Kidney (tissue), 14 donors: ENCODE results near the gene OR1F1. TPM values are rescaled to one million over a fixed set of nuclear protein-coding genes. Genes with fewer than 3 reads are reported as not detected.
"Not testable (repeated sequence)": the region's sequence is repeated elsewhere in the genome, so short reads cannot be mapped to it uniquely, and the experiment has no call there.

Experiments
- DNase-seq, 5 donors: peaks; one replicate each; pipeline ENCODE4 v3.0.0-alpha.2; 2013 to 2020
- FAIRE-seq: peaks from 2 replicates; lab custom pipeline; 2012; peaks lifted over from hg19 to GRCh38; lab: Jason Lieb, UNC
- H3K27ac ChIP-seq, 2 donors: one replicate each; pipeline ENCODE4 v1.7.0; 2013; ENCODE audit warnings: low read depth in 2 of 2, low read length in 2 of 2, inconsistent platforms in 1 of 2
- H3K27me3 ChIP-seq: one replicate; pipeline ENCODE4 v1.7.1; 2013; ENCODE audit warnings: low read length, inconsistent platforms; ENCODE audit not compliant: control insufficient read depth, insufficient read depth
- H3K36me3 ChIP-seq, 3 donors: one replicate each; pipeline versions ENCODE4 v1.7.0 to v1.7.1; 2013; ENCODE audit warnings: low read length in 3 of 3, control low read depth in 1 of 3, inconsistent platforms in 1 of 3; ENCODE audit not compliant: insufficient read depth in 3 of 3, control insufficient read depth in 2 of 3
- H3K4me1 ChIP-seq, 3 donors: one replicate each; pipeline versions ENCODE4 v1.7.0 to v1.7.1; 2013; ENCODE audit warnings: low read length in 3 of 3, inconsistent platforms in 1 of 3, low read depth in 1 of 3; ENCODE audit not compliant: control insufficient read depth in 2 of 3, insufficient read depth in 2 of 3
- H3K4me3 ChIP-seq, 3 donors: one replicate each; pipeline versions ENCODE4 v1.7.0 to v1.8.1; 2013; ENCODE audit warnings: low read length in 3 of 3, control low read depth in 1 of 3, inconsistent platforms in 1 of 3
- H3K9ac ChIP-seq, 3 donors: one replicate each; pipeline versions ENCODE4 v1.7.0 to v1.7.1; 2013; ENCODE audit warnings: low read length in 3 of 3, control low read depth in 1 of 3, inconsistent platforms in 1 of 3
- H3K9me3 ChIP-seq, 3 donors: one replicate each; pipeline versions ENCODE4 v1.7.0 to v1.7.1; 2013; ENCODE audit warnings: low read length in 3 of 3, control low read depth in 1 of 3, inconsistent platforms in 1 of 3; ENCODE audit not compliant: control insufficient read depth in 2 of 3, insufficient read depth in 1 of 3
- intact Hi-C: fragments of 100-400 bp; cut with DNase I; formaldehyde crosslinking; loops from one replicate; pipeline ENCODE4 v1.11.1; 2022
- polyA plus RNA-seq: library from polyadenylated mRNA; stranded (reverse); fragments of 350-450 nt; fragmentation: Illumina TruSeq; extraction: RNeasy Lipid Tissue Mini Kit (QIAGEN cat#74804); gene quantifications from one replicate; pipeline ENCODE4 v1.2.3, GENCODE V29; 2014; ENCODE audit warnings: low read depth, low replicate concordance; ENCODE audit not compliant: insufficient read depth
- total RNA-seq: library from RNA; stranded (reverse); fragmentation: NEBNext Ultra II Directional; extraction: Animal tissue kit (Norgen Biotek cat#: 25700); gene quantifications from one replicate; pipeline ENCODE4 v1.2.1, GENCODE V29; 2021
- TF ChIP-seq, protein P1 (sequence below): IDR thresholded peaks from 3 replicates; pipeline ENCODE4 v1.5.1; 2012; ENCODE audit warnings: mild to moderate bottlenecking, moderate library complexity, borderline replicate concordance; ENCODE audit not compliant: insufficient read depth; ENCODE audit errors: extremely low read depth
- donor health status: control.
- donor health status: control.
- donor health status: control.
- donor health status: control.
- donor health status: control.
- donor health status: DM: yes; HTN: yes; CAD: no.
- donor health status: Normal renal cell carcinoma (clear cell type).

The OR1F1 gene
- total and polyA plus RNA-seq, 2 donors from 2014 or later: not detected

GRCh38 chr16:3202903-3203539 lies 15.0 kb downstream of the OR1F1 start:
- H3K27me3 ChIP-seq: peaks cover 4% of the 10 kb centered on the region
- no peak overlapping the region for H3K27ac ChIP-seq
- DNase-seq (no peak), FAIRE-seq (no peak)
- no peaks in the 10 kb centered on the region for H3K36me3 ChIP-seq
- TF ChIP-seq, protein P1, sequence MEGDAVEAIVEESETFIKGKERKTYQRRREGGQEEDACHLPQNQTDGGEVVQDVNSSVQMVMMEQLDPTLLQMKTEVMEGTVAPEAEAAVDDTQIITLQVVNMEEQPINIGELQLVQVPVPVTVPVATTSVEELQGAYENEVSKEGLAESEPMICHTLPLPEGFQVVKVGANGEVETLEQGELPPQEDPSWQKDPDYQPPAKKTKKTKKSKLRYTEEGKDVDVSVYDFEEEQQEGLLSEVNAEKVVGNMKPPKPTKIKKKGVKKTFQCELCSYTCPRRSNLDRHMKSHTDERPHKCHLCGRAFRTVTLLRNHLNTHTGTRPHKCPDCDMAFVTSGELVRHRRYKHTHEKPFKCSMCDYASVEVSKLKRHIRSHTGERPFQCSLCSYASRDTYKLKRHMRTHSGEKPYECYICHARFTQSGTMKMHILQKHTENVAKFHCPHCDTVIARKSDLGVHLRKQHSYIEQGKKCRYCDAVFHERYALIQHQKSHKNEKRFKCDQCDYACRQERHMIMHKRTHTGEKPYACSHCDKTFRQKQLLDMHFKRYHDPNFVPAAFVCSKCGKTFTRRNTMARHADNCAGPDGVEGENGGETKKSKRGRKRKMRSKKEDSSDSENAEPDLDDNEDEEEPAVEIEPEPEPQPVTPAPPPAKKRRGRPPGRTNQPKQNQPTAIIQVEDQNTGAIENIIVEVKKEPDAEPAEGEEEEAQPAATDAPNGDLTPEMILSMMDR: no peak
- H3K9me3 ChIP-seq: peaks cover 0 to 27% (median 2%) of the 10 kb centered on the region in 3 donors
- no peak overlapping the region for H3K9ac ChIP-seq
- intact Hi-C loops: no loop called here
- no peaks in the 10 kb centered on the region for H3K4me1 ChIP-seq
- H3K4me3 ChIP-seq: no peak overlapping the region

DNA sequence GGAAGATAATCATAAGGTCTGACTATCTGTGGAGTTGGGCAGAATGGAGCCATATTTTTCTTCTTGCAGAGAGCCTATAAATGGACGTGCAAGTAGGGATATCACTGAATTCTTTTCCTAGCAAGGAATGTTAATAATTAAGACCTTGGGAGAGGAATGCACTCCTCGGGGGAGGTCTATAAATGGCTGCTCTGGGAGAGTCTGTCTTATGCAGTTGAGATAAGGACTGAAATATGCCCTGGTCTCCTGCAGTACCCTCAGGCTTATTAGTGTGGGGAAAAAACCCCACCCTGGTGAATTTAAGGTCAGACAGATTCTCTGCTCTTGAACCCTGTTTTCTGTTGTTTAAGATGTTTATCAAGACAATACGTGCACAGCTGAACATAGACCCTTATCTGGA lies 17.9 kb downstream of the OR1F1 start:
- H3K36me3 ChIP-seq, H3K4me1 ChIP-seq, DNase-seq, H3K9ac ChIP-seq, FAIRE-seq, H3K4me3 ChIP-seq, H3K27me3 ChIP-seq, intact Hi-C loops, H3K27ac ChIP-seq: not testable (repeated sequence)
- H3K9me3 ChIP-seq: peaks cover 0 to 21% (median 2%) of the 10 kb centered on the region in 3 donors

DNA sequence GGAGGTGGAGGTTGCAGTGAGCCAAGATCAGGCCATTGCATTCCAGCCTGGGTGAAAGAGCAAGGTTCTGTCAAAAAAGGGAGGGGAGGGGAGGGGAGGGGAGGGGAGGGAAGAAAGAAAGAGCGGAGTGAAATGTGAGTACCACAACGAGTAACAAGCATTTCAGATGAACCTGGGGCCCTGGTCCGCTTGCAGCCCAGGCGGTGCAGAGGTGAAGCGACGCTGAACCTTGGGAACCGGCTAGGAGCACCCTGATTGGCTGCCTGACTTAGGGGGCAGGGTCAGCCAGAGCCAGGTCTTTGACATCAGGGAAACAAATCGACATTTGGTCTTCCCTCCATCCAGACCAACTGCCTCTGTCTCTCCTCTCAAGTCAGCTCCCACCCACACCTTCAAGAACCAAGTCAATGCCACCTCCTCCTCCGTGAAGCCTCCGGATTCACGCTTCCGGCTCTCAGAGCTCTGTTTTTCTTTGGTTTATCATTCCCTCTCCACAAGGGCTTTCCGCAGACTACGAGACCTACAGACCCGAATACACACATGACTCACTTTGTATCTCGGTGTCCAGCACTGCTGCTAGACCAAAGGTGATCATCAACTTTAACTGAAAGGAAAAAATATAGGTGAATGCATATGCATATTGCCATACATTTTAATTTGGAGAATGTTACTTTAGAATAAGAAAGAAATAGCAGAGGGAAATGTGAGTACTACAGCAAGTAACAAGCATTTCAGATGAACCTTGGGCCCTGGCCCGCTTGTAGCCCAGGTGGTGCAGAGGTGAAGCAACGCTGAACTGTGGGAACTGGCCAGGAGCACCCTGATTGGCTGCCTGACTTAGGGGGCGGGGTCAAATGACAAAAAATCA lies 19.3 kb downstream of the OR1F1 start:
- FAIRE-seq: no peak
- Histone ChIP-seq H3K4me3 (no peak overlapping the region), H3K27ac (no peak overlapping the region), H3K27me3 (no peaks in the 10 kb centered on the region), H3K9ac (no peak overlapping the region), H3K36me3 (no peaks in the 10 kb centered on the region), H3K4me1 (no peaks in the 10 kb centered on the region), H3K9me3 (peaks cover 0 to 17% (median 2%) of the 10 kb centered on the region in 3 donors)
- intact Hi-C loops: no loop called here
- TF ChIP-seq, protein P1: no peak
- DNase-seq: no peak

DNA sequence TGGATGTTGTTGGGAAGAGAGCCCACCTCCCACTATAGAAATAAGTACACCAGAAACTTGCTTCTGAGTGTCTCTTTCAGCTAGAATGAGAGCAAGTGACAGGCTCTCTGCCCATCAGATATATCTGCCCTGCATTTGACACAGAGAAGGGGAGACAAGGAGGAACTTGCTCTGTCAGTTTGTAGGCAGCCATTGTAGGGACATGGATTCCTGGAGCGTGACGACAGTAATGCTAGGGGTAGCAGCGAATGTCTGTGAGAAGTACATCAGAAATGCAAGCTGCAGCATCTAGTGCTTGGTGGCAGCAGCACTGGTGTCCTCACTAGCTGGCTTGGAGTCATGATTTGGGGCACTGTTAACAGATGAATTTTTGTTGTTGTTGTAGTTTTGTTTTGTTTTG lies 24.0 kb downstream of the OR1F1 start:
- H3K4me3 ChIP-seq: no peak overlapping the region
- H3K9ac ChIP-seq: no peak overlapping the region
- DNase-seq: no peak
- intact Hi-C loops: no loop called here
- peaks cover 0 to 2% (median 0%) of the 10 kb centered on the region in 3 donors for H3K9me3 ChIP-seq
- no peak overlapping the region for H3K27ac ChIP-seq
- no peaks in the 10 kb centered on the region for H3K36me3 ChIP-seq
- H3K4me1 ChIP-seq: no peaks in the 10 kb centered on the region
- no peak for FAIRE-seq
- TF ChIP-seq, protein P1: no peak
- H3K27me3 ChIP-seq: no peaks in the 10 kb centered on the region
